ENCODE results near the gene DTX2.
"Not testable (repeated sequence)": the region's sequence is repeated elsewhere in the genome, so short reads cannot be mapped to it uniquely, and the experiment has no call there.

DTX2 gene

DNA sequence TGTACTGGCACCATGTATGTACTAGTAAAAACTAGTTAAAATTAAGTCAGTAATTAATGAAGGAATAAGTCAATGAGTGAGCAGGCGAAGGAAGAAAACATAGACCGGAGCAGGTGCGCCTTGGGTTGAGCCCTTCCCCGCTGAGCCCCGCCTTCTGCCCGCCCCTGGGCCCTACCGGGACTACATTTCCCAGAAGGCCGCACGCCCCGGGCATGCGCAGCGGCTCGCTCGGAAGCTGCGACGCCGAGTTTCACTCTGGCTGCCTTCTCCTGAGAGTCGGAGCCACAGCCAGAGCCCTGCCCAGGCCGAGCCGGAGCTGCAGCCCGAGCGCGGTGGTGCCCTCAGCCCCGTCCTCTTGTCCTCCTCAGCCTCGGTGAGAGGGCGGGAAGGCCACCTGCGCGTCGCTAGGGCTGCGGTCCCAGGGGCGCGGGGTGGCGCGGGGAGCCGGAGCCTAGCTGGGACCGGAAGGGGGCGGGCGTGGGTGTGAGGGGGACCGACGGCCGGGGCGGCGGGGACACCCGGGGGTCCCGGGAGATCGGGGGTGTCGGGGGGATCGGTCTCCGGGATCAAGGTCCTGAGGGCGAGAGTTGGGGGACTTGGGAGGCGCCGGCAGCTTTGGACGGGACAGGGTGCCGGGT is at the start of gene DTX2:
DTX2 (plus strand) TSS at position 246 of the 638 bp plus-strand sequence. CDS start 18,801 bp downstream, outside the sequence.
- peak; percentile 24 for DNase-seq

DNA sequence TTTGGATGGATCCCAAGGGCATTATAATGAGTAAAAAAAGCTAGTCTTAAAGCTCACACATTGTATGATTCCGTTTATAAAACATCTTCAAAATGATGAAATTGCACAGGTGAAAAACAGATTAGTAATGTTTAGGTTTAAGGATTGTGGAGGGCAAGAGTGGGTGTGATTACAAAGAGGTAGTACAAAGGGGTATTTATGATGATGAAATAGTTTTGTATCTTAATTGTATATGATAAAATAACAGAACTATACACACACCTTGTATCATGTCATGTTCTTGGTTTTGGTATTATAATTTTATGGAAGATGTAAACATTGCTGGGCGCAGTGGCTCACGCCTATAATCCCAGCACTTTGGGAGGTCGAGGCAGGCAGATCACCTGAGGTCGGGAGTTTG is 49.3 kb upstream of the DTX2 start:
- no peak for DNase-seq

- not testable (repeated sequence) for DNase-seq
Observed at GRCh38 chr7:76417654-76418310, 43.7 kb upstream of the DTX2 start.

DNA sequence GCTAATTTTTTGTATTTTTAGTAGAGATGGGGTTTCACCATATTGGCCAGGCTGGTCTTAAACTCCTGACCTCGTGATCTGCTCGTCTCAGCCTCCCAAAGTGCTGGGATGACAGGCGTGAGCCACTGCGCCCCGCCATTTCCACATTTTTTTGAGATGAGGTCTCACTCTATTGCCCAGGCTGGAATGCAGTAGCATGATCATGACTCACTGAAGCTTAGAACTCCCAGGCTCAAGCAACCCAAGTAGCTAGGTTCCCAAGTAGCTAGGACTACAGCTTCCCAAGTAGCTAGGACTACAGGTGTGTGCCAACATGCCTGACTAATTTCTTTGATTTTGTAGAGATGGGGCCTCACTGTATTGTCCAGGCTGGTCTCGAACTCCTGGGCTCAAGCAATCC is 40.4 kb upstream of the DTX2 start:
- not testable (repeated sequence) for DNase-seq

GRCh38 chr7:76423666-76424412 is 37.7 kb upstream of the DTX2 start:
- DNase-seq, result no peak

GRCh38 chr7:76424413-76425111 is 36.9 kb upstream of the DTX2 start, which contains the start of gene ZP3:
Gene ZP3 (plus strand): TSS chr7:76424950. CDS start chr7:76424965, 15 bp downstream.
- DNase-seq, result peak; percentile 35

DNA sequence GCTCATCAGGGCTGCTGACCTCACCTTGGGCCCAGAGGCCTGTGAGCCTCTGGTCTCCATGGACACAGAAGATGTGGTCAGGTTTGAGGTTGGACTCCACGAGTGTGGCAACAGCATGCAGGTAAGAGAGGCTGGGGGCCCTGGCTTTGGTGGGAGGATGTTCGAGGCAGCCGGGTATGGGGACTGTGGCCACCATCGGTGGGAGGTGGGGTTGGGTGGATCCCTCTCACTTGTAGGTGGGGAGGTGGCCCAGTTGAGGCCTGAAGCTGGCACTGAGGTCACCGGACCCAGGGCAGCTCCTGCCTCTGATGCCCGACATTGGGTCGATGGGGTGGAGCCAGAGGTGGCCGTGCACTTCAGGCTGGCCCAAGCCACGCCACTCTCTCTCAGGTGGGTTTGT is 36.4 kb upstream of the DTX2 start:
- DNase-seq, result no peak

DNA sequence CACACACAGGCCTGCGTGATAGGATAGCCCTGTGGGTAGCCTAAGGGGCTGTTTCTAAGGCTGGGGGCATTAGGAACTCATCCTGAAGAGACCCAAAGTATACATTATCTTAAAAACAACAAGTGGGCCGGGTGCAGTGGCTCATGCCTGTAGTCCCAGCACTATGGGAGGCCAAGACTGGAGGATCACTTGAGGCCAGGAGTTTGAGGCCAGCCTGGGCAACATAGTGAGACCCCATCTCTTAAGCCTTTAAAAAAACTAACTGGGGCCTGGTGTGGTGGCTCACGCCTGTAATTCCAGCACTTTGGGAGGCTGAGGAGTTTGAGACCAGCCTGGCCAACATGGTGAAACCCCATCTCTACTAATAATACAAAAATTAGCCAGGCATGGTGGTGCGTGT is 36.0 kb upstream of the DTX2 start:
- not testable (repeated sequence) for DNase-seq

- no peak for DNase-seq
Observed at GRCh38 chr7:76426246-76426645, 35.3 kb upstream of the DTX2 start.

GRCh38 chr7:76427635-76428034 is 33.9 kb upstream of the DTX2 start:
- DNase-seq, result no peak

GRCh38 chr7:76428149-76428823 is 33.2 kb upstream of the DTX2 start:
- DNase-seq, result no peak

DNA sequence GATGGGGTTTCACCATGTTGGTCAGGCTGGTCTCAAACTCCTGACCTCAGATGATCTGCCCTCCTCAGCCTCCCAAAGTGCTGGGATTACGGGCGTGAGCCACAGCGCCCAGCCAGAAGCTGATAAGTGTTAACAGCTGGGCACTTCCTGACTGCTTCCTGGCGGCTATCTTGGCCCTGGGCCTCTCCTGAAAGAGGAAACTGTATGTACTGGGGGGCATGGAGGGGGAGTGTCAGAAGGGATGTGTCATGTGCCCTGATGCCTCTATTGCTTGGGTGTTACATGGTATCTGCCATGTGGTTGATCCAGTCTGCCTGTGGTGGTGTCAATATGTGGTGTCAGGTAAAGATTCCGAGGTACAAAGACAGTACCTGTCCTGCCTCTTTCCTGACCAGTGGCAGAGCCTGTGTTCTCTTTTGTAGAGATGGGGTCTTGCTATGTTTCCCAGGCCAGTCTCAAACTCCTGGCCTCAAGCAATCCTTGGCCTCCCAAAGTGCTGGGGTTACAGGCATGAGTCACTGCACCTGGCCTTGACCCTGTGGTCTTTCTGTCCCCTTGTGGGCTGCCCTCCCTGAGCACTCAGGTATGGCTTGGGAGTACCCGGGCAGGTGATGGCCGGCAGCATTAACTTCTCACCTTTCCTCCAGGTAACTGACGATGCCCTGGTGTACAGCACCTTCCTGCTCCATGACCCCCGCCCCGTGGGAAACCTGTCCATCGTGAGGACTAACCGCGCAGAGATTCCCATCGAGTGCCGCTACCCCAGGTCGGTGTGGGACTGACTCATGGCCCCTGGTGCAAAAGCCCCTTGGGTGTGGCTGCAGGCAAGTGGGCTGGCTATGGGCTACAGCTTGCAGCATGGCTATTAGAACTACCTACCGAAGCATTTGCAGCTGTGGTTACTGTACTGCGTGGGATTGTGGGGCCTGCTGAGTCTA is 32.4 kb upstream of the DTX2 start:
- no peak for DNase-seq

GRCh38 chr7:76430211-76430610 is 31.3 kb upstream of the DTX2 start:
- no peak for DNase-seq

- DNase-seq, result no peak
Observed at GRCh38 chr7:76430836-76431235, 30.7 kb upstream of the DTX2 start.

DNA sequence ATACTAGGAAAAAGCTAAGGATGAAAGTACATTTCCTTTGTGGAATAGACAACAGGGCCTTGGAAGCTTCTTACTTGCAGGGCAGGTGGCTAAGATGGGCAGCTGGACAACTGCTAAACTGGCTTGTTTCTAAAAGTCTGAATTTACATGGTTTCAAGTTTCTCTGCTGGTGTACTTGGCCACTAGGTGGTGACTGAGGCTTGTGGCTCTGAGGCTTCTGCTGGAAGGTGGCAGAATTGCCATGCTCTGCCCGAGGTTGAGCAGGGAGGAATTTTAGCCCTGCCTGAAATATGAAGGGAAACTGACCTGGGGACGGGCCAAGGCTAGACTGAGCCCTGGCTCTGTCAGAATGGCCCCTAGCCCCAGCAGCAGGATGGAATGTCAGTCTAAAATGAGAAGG is 23.6 kb upstream of the DTX2 start:
- DNase-seq, result peak; percentile 70

GRCh38 chr7:76439120-76439888 is 22.2 kb upstream of the DTX2 start:
- not testable (repeated sequence) for DNase-seq

- not testable (repeated sequence) for DNase-seq
Observed at GRCh38 chr7:76440404-76440803, 21.1 kb upstream of the DTX2 start.

- DNase-seq, result not testable (repeated sequence)
Observed at GRCh38 chr7:76441792-76442191, 19.7 kb upstream of the DTX2 start.

GRCh38 chr7:76442664-76443446 is 18.7 kb upstream of the DTX2 start:
- not testable (repeated sequence) for DNase-seq

DNA sequence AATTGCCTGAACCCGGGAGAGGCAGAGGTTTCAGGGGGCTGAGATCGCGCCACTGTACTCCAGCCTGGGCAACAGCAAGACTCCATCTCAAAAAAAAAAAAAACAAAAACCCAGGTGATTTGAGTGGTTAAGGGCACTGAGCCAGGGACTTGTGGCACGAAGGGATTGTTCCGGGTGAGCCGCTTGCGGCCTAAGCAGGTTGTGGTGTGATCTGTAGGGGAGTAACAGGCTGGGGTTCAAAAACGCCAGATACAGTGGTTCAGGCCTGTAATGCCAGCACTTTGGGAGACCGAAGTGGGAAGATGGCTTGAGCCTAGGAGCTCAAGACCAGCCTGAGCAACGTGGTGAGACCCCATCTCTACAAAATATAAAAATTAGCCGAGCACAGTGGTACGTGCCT is 17.7 kb upstream of the DTX2 start:
- not testable (repeated sequence) for DNase-seq
